ENCODE results near the gene GSX1.

The GSX1 gene

GRCh38 chr13:27839809-27840467 is 47.7 kb downstream of the GSX1 start:
- DNase-seq (ENCODE audit: low read depth): no peak
- no peak overlapping the region for H3K4me3 ChIP-seq (ENCODE audit: control insufficient read depth, low read depth, low read length)
- no peak for TF ChIP-seq CTCF (conservative IDR thresholded peaks at IDR 0.05; ENCODE audit: control insufficient read depth, insufficient read depth, low read depth, low read length)

GRCh38 chr13:27842571-27842970 is 50.3 kb downstream of the GSX1 start:
- no peak for DNase-seq (ENCODE audit: low read depth)
- no peak for TF ChIP-seq CTCF (conservative IDR thresholded peaks at IDR 0.05; ENCODE audit: control insufficient read depth, insufficient read depth, low read depth, low read length)
- no peak overlapping the region for H3K4me3 ChIP-seq (ENCODE audit: control insufficient read depth, low read depth, low read length)
